NCI-H345 treated with DMSO at 0.1 percent for 48 hours (cell line): ENCODE results near the gene NEU1.
"Not testable (repeated sequence)": the region's sequence is repeated elsewhere in the genome, so short reads cannot be mapped to it uniquely, and the experiment has no call there.

Source experiments
- DNase-seq: peaks from one replicate; lab custom pipeline; 2025; ENCODE audit not compliant: unreplicated experiment; lab: John Stamatoyannopoulos, UW

NEU1 gene

DNA sequence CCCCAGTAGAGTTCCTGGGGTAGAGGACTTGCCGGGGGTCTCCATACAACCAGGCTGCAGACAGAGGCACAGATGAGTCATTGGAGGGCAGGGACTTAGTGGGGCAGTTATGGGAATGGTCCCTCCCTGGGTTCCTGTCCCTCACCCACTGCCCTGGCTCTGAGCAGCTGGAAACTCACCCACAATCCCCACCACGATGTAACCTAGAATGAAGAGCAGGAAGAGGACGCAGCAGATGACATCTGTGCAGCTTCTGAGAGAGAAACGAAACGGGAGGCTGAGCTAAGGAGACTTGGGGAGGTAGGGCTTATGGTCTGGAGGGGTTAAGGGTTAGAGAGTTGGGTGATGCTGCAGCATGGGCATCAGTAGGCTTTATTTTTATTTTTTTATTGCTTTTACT is 13.3 kb upstream of the NEU1 start:
- no peak for DNase-seq

DNA sequence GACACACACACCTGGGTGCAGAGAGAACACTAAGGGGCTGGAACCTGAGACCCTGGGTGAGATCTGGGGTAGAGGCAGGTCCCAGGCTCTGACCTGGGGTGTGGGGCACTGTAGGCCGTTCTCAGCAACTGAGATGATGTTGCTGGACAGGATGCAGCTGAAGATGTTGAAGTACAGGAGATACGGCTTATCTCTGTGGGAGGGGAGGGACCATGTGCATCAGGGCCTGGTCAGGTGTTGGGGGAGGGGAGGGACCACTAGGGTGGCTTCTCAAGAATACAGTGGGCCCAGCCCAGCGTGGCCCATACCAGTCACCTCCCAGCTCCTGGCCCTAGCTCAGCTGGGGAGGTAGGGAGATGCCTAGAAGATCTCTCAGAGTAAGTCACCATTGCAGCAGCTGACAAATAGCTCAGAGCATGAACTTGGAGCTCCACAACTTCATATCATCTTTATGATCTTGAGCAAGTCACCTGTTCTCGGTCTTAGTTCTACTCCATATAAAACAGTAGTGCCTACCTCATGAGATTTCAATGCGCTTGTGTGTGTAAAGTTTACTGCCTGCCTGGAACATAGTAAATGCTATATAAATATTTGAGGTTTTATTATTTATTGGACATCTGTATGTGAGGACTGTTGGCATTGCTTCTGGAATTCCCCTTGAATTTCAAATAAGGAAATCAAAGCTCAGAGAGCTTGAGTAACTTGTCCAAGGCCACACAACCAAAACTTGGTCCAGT is 12.4 kb upstream of the NEU1 start:
- no peak for DNase-seq

DNA sequence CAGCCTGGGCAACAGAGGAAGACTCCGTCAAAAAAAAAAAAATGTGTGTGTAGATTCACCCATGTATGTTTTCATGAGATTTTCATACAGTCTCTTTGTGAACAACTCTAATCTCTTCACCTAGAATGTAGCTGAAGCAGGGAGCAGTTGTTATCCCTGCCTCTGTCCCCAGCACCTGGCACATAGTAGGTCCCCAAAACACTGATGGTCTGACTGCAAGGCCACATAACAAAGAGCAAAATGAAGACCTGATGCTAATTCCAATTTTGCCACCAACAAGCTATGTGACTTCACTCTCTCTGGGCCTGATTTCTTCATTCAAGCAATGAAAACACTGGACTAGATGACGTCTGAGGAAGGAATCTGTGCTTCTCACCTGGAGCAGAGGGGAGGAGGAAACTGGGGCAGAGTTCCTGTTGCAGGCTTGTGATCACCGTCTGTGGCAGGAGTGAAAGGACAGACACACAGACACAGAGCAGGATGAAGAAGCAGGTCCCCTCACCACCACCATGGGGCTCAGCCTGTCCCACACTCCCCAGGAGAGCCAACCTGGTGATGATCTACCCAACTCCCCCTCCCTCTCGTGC is 11.6 kb upstream of the NEU1 start:
- no peak for DNase-seq

DNA sequence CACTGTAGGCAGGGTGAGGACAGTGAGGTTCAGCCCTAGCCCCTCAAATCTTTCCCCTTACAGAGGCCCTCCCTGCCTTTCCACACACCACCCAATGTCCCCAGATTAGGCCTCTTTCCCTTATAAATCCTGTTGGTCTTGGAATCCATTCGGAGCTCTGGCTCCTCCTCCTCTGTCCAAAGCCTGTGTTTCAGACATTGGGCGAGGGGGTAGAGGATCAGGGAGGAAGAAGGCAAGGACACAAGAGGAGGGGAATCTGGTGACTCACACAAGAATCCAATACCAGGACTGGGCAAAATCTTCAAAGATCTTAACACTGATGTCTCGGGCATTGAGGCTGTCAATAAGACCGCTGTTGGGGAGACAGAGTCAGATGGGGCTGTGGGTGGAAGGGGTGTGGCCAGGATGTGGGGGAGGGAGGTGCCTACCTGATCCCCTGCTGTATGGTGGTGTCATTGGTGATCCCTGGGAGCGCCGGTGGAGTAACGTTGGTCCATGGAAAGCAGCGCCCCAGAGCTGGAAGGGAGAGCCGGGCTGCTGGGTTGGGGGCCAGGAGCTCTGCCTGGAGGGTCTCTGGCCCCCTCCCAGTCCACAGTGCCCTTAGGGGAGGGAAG is 8.5 kb upstream of the NEU1 start:
- no peak for DNase-seq

DNA sequence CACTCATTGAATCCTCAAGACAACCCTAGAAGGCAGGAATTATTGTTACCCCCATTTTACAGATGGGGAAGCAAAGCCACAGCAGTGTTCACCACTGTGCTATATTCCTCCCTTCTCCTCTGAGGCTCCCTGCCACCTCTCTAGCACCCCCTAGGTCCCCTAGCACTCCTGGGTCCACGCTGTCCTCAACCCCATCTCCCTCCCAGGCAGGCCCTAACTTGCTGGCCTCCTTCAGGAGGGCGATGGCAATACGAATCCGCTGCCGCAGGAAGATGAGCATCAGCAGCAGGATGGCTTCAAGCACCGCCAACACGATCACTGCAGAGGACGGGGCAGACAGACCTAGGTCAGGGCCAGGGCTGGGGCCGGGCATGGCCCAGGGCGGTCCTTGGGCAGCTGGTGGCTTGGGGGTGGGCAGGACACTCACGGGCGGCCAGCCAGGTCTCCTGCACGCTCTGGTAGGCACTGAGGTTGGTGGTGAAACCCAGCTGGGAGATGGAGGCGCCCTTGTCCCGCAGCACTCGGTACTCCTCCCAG is 7.8 kb upstream of the NEU1 start:
- DNase-seq = no peak

DNA sequence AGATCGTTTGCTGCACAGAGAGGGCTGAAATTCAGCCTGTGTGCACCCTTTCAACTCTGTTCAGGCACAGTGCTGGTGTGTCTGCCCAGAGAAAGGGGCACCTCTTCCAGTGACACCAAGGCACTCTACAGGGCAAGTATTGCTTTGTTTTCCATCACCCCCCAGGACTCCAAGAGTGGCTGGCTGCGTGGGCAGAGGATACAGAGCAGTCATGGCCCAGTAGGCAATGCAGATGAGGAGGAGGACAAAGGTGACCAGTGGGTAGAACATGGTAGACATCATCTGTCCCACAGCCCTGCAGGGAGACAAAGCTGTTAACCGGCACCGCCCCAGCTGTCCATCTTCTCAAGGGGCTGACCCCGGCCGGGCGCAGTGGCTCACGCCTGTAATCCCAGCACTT is 6.7 kb upstream of the NEU1 start:
- no peak for DNase-seq

DNA sequence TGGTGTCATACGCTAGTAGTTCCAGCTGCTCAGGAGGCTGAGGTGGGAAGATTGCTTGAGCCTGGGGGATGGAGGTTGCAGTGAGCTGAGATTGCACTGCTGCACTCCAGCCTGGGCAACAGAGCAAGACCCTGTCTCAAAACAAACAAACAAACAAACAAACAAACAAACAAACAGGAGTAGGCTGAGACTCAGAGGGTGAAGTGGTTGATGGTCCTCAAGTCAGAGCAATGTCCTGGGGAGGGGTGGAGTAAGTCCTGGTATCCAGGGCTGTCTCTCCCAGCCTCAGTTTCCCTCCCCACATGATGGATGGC is 6.0 kb upstream of the NEU1 start:
- not testable (repeated sequence) for DNase-seq

DNA sequence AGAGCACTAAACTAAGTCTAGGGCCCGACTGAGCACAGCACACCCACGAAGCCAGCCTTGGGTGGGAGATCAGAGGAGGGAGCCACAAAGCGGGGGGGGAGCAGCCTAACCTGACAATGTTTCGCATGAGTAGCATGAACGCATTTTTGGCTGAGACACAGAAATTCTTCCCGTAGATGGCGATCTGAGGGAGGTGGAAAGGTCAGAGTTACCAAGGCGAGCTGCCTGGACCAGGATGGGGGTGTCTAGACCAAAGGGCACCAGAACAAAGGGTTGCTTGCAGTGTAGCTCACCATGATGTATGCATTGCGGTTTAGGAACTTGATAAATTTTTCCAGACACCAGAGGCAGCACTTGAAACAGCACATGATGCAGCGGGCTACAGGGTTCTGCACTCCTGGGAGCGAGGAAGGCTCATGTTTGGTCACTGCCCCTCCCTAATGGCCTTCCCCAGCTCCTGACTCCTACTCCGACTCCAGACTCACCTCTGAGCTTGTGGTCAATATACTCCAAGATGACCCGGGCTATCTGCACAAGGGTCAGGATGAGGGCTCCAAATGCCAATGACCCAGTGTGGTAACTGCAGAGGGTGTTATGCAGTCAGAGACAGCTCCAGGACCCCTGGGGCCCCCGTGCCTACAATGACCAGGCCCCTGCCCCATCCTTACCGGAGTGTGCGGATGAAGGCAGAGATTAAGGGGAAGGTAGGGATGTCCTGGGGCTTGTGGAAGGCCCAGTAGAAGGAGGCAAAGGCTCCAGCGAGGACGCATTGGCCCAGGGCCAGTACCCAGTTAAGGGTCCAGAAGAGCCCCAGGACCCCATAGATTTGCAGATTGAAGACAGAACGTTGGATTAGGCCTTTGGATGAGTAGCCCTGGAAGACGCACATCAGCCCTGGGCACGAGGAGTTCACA is 2.8 kb upstream of the NEU1 start:
- no peak for DNase-seq

DNA sequence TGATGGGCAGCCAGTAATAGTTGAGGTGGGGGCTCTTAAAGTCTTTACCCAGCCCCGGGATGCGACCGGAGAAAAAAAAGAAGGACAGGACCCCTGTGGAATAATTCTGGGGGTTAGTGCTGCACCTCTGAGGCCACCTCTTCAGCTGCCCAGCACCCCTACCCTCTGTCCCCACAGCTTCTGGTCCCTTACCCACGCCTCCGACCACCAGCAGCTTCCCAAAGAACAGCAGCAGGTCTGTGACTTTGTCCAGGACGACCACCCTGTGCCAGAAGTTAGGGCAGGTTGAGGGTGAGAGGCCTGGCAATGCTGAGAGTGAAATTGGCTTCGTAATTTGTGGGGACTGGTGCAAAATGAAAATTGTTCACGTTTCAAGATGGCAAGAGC is 2.2 kb upstream of the NEU1 start:
- DNase-seq = no peak

DNA sequence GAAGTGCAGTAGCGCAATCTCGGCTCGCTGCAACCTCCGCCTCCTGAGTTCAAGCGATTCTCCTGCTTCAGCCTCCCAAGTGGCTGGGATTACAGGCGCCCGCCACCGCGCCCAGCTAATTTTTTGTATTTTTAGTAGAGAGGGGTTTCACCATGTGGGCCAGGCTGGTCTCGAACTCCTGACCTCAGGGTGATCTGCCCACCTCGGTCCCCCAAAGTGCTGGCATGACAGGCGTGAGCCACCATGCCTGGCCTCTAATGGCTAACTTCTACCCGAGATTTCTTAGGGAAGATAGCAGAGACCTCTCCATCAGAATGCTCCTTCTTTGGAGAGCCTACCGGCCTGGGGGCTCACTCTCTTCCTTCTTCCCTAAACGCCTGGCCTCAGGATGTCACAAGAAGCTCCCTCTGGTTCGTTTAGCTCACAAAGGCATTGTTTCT is 1.5 kb upstream of the NEU1 start:
- DNase-seq = not testable (repeated sequence)

DNA sequence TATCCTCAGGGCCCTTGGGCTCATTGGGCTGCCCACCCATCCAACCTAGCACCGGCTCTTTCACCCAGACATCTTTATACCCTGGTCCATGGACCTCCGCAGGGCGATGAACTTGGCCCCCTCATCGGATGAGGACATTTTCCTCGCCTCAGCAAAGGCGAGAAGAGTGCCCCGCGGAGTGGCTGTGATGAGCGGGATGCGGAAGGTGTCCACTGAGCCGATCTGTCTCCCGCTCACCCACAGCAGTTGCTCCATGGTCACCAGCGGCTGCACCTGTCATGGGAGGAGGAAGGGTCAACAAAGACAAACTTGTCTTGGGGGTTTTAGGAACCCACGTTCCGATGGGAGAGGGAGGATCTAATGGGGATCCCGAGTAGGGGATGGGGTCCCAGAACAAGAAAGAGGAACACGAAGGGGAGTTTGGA is 690 bp downstream of the NEU1 start:
- DNase-seq = no peak

DNA sequence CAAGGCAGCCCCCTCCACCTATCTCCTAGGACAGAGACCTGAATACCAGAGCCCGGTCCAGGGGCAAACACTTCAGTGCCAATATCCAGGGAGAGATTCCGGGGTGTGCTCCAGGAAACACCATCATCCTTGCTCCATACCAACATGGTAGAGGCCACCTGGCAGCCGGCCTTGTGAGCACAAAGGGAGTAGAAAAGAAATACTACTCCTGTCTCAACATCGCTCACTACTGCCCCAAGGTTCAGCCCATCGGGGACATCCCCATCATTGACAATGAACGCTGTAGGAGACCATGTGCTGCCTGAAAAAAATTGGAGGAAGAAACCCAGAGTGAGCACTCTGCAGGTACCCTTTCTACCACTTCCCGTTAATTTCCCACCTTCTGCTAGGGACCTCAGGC is 1.5 kb downstream of the NEU1 start:
- no peak for DNase-seq

DNA sequence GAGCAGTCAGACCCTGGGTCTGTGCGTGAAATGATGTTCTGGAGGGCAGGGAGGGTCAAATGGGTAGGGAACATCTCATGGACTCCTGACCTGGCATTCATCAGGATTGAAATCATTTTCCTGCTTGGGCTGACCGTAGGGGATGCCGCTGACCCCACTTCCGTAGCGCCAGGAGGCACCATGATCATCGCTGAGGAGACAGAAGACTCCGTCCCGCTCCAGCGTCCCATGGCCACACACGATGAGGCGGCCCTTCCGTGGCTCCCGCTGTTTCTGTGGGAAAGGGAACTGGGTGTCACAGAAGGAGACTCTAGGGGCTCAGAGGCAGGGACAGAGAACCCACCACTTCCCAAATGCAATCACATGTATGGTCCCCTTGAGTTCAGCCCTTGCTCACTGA is 2.3 kb downstream of the NEU1 start:
- no peak for DNase-seq

DNA sequence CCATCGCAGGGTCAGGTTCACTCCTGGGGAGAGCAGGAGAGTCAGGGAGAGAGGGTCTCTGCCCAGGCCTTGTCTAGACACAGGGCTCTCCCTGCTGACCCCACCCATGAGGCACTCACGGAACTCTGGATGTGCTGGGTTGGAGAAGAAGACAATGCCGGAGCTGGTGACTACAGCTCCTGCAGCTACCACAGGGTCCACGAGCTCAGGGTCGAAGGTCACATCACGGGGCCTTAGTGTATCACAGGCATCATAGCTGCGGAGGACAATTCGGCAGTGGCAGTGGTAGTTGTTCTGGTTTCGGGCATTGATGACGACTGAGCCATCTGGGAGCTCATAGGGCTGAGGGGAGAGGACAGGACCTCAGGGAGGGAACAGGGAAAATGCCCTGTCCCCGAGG is 2.7 kb downstream of the NEU1 start:
- DNase-seq = no peak

DNA sequence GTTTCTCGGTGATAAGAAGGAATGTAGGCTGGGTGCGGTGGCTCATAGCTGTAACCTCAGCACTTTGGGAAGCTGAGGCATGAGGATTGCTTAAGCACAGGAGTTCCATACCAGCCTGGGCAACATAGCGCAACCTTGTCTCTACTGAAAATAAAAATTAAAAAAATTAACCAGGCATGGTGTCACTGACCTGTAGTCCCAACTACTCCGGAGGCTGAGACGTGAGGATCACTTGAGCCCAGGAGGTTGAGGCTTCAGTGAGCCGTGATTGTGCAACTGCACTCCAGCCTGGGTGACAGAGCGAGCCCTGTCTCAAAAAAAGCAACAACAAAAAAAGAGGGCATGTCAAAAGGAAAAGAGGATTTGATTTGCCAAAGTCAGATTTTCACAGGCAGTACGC is 3.9 kb downstream of the NEU1 start:
- no peak for DNase-seq

DNA sequence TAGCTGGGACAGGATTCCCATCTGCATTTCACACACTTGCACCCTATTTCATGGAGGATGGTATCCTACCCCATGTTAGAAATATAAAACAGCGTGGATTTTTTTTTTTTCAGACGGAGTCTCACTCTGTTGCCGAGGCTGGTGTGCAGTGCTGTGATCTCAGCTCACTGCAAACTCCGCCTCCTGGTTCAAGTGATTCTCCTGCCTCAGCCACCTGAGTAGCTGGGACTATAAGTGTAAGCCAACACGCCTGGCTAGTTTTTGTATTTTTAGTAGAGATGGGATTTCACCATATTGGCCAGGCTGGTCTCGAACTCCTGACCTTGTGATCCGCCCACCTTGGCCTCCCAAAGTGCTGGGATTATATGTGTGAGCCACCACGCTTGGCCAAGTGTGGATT is 4.8 kb downstream of the NEU1 start:
- not testable (repeated sequence) for DNase-seq

DNA sequence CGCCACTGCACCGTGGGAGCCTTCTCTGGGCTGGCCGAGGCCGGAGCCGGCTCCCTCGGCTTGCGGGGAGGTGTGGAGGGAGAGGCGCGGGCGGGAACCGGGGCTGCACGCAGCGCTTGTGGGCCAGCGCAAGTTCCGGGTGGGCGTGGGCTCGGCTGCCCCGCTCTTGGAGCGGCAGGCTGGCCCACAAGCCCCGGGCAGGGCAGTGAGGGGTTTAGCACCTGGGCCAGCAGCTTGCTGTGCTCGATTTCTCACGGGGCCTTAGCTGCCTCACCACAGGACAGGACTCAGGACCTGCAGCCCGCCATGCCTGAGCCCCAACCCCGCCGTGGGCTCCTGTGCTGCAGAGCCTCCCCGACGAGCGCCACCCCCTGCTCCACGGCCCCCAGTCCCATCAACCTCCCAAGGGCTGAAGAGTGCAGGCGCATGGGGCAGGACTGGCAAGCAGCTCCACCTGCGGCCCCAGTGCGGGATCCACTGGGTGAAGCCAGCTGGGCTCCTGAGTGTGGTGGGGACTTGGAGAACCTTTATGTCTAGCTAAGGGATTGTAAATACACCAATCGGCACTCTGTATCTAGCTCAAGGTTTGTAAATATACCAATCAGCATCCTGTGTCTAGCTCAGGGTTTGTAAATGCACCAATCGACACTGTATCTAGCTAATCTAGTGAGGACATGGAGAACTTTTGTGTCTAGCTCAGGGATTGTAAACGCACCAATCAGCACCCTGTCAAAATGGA is 10.5 kb downstream of the NEU1 start:
- not testable (repeated sequence) for DNase-seq

DNA sequence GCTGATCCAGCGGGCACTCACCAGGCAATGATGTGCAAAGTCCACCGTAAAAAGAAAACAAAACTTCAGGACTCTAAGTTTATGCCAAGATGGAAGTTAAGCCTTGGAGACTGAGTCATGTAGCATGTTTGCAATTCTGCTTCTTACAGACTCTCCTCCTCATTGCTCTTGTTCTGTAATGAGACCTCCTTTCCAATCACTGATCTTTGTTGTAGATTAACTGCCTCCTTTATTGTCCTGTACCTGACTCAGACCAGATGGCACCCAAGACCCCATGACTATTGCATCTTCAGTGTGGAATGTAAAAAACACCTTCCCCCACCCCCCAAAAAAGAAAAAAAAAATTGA is 11.2 kb downstream of the NEU1 start:
- DNase-seq = no peak

DNA sequence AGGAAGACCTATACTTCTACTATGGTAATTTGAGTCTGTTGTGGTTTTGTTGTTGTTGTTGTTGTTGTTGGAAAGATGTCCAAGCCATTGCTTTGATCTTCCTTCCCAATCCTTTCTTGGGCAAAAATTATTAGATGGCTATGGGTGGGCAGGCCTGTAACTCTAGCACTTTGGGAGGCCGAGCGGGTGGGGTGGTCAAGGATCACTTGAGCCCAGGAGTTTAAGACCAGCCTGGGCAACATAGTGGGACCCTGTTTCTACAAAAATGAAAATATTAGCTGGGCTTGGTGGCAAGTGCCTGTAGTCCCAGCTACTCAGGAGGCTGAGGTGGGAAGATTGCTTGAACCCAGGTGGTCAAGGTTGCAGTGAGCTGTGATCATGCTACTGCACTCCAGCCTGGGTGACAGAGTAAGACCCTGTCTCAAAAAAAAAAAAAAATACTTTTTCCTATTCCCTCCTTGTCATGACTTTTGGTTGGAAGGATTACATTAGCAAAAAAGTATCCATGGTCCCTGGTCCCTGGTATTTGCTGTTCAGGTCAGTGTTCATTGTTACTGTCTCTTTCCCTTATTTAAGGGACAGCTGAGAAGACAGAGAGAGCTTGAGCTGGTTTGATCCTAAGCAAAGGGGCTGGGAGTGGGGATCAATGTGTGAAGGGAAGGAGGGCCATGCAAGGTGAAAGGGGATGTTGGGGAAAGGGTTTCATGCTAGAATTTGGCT is 11.7 kb downstream of the NEU1 start:
- no peak for DNase-seq

DNA sequence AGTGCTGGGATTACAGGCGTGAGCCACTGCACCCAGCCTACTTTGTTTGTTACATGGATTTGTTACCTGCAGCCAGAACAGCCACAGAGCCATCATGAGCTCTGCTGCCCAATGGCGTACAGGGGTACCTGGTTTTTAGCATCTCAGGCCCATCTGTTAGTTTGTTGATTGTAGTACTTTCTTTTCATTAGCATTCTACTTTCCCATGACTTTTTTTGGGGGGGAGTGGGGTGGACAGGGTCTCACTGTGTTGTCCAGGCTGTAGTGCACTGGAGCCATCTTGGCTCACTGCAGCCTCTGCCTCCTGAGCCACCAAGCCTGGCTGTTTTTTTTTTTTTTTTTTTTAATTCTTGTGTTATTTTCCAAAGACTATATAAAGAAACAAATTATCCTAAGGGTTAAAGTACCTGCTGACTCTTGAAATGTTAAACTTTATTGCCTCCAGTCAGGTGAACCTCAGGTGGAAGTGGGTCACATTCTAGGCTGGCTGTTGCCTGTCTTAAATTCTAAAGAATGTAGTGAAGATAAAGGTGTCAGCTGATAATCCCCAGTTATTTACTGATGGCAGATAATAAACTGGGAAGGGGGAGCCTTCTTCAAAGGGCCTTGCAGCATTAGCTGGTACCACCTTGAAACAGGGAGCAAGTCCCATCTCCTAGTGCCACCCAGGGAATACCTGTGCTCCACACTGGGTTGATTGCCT is 15.2 kb downstream of the NEU1 start:
- no peak for DNase-seq
